Endothelial cell of umbilical vein (primary cell): Measurements from ENCODE around the gene BICRA. TPM values are rescaled to one million over a fixed set of nuclear protein-coding genes. Genes with fewer than 3 reads are reported as not detected.
A peak's percentile ranks its signal among the peaks of the same experiment; 100 is the strongest.

Source experiments
- BruUV-seq: library from RNA; stranded (reverse); fragments of 400-500 nt; replicated peaks from 2 replicates; lab custom pipeline; 2021; lab: Mats Ljungman, UMichigan
- CTCF ChIA-PET: fragments of 300-600, 350-600 bp; sonication (Branson Sonifier 250); formaldehyde crosslinking; loops from one replicate; lab custom pipeline; 2021; ENCODE audit warnings: antibody characterized with exemption, inconsistent platforms; lab: Charles Lee
- POLR2A ChIA-PET: fragments of 300-600, 350-600 bp; sonication (Branson Sonifier 250); formaldehyde crosslinking; loops from one replicate; lab custom pipeline; 2021; ENCODE audit warnings: antibody characterized with exemption, inconsistent platforms; lab: Charles Lee
- DNase-seq: peaks from one replicate; pipeline ENCODE4 v3.0.0-alpha.2; 2011; ENCODE audit warnings: low read depth, low spot score
- FAIRE-seq: peaks from 2 replicates; lab custom pipeline; 2011; peaks lifted over from hg19 to GRCh38; lab: Jason Lieb, UNC
- H2AFZ ChIP-seq: 2 replicates; pipeline ENCODE4 v1.6.0; 2012; ENCODE audit warnings: low read depth, low read length, control low read depth, inconsistent platforms
- H3K27ac ChIP-seq: 2 replicates; pipeline ENCODE4 v1.5.1; 2011; ENCODE audit warnings: low read depth, mild to moderate bottlenecking, control low read depth, low read length, moderate library complexity; ENCODE audit not compliant: insufficient read depth
- H3K27me3 ChIP-seq, 2 experiments: 2 replicates each; pipeline versions ENCODE4 v1.6.0 to v1.6.1; 2011; ENCODE audit warnings: low read length in 2 of 2, mixed read lengths in 1 of 2; ENCODE audit not compliant: control insufficient read depth in 2 of 2, insufficient read depth in 2 of 2
- H3K36me3 ChIP-seq, 2 experiments: 2 replicates in 1 of 2; 3 replicates in 1 of 2; pipeline ENCODE4 v1.5.1; 2011; ENCODE audit warnings: low read length in 2 of 2, mild to moderate bottlenecking in 1 of 2, moderate library complexity in 1 of 2; ENCODE audit not compliant: control insufficient read depth in 2 of 2, insufficient read depth in 2 of 2; ENCODE audit errors: extremely low read depth in 1 of 2
- H3K4me1 ChIP-seq: 3 replicates; pipeline ENCODE4 v1.5.1; 2011; ENCODE audit warnings: mild to moderate bottlenecking, low read length; ENCODE audit not compliant: control insufficient read depth, insufficient read depth; ENCODE audit errors: extremely low read depth
- H3K4me2 ChIP-seq: 2 replicates; pipeline ENCODE4 v1.6.1; 2011; ENCODE audit warnings: low read length, control low read depth, mixed read lengths; ENCODE audit not compliant: insufficient read depth
- H3K4me3 ChIP-seq, 3 experiments: fragments of 200-600 bp in 1 of 3; sonication (generic), shearing (Covaris generic) in 1 of 3; replicated peaks in 1 of 3; 2 replicates each; pipeline ENCODE4 v1.5.1; 2011 to 2016; ENCODE audit warnings: control low read depth in 3 of 3, low read length in 3 of 3, mild to moderate bottlenecking in 2 of 3, inconsistent platforms in 1 of 3, low read depth in 1 of 3, moderate library complexity in 1 of 3; ENCODE audit not compliant: insufficient read depth in 1 of 3
- H3K79me2 ChIP-seq: 2 replicates; pipeline ENCODE4 v1.6.0; 2012; ENCODE audit warnings: low read length, inconsistent platforms; ENCODE audit not compliant: control insufficient read depth, insufficient read depth
- H3K9ac ChIP-seq: replicated peaks from 2 replicates; pipeline ENCODE3; 2011; ENCODE audit warnings: low read length, control low read depth; ENCODE audit not compliant: insufficient read depth; ENCODE audit errors: extremely low read depth
- H3K9me1 ChIP-seq: replicated peaks from 3 replicates; pipeline ENCODE4 v1.6.0; 2011; ENCODE audit warnings: mild to moderate bottlenecking, low read length; ENCODE audit not compliant: control insufficient read depth, insufficient read depth; ENCODE audit errors: extremely low read depth
- H3K9me3 ChIP-seq: replicated peaks from 2 replicates; pipeline ENCODE4 v1.5.1; 2012; ENCODE audit warnings: low read length, inconsistent platforms; ENCODE audit not compliant: control insufficient read depth, insufficient read depth
- H4K20me1 ChIP-seq: replicated peaks from 2 replicates; pipeline ENCODE3; 2011; ENCODE audit warnings: mild to moderate bottlenecking, low read length; ENCODE audit not compliant: control insufficient read depth, insufficient read depth; ENCODE audit errors: extremely low read depth
- EZH2 ChIP-seq: IDR thresholded peaks from 2 replicates; pipeline ENCODE4 v1.6.1; 2012; ENCODE audit warnings: borderline replicate concordance, low read depth, mild to moderate bottlenecking, moderate library complexity, low read length, inconsistent platforms; ENCODE audit not compliant: severe bottlenecking
- FOS ChIP-seq: IDR thresholded peaks from 2 replicates; pipeline ENCODE4 v1.6.1; 2011; ENCODE audit warnings: mild to moderate bottlenecking, low read length, moderate library complexity, borderline replicate concordance; ENCODE audit not compliant: insufficient read depth
- GATA2 ChIP-seq: IDR thresholded peaks from 2 replicates; pipeline ENCODE4 v1.7.0; 2011; ENCODE audit warnings: low read depth, mild to moderate bottlenecking, moderate library complexity, mixed read lengths, low read length; ENCODE audit not compliant: insufficient read length, insufficient read depth
- JUN ChIP-seq: IDR thresholded peaks from 2 replicates; pipeline ENCODE4 v1.6.1; 2011; ENCODE audit warnings: borderline replicate concordance, low read depth; ENCODE audit not compliant: insufficient read length, insufficient read depth
- MYC ChIP-seq: IDR thresholded peaks from one replicate; pipeline ENCODE4 v1.6.1; 2011; ENCODE audit warnings: mild to moderate bottlenecking, low read depth, low read length
- POLR2A ChIP-seq: IDR thresholded peaks from 2 replicates; pipeline ENCODE4 v1.6.1; 2012; ENCODE audit warnings: low read depth, mild to moderate bottlenecking, control low read depth, low read length
- POLR2AphosphoS5 ChIP-seq: IDR thresholded peaks from 2 replicates; pipeline ENCODE4 v1.6.1; 2012; ENCODE audit warnings: low read depth, mild to moderate bottlenecking, control low read depth, low read length, moderate library complexity; ENCODE audit not compliant: insufficient read depth
- dilution Hi-C: fragments of 300-500 bp; cut with MboI; formaldehyde crosslinking; loops from one replicate; pipeline ENCODE4 v1.15.0; 2019; ENCODE audit warnings: low sequenced_read_pairs; ENCODE audit not compliant: extremely low pct_ligation_motif_present
- intact Hi-C: fragments of 100-400 bp; cut with micrococcal nuclease; formaldehyde crosslinking; loops from one replicate; pipeline ENCODE4 v1.10.0; 2022
- polyA plus RNA-seq, 4 experiments: library from polyadenylated mRNA; depleted of rRNA in 3 of 4; stranded (reverse) in 3 of 4; unstranded in 1 of 4; fragments of >200 nt; gene quantifications; 2 replicates each; pipeline versions ENCODE4 v1.2.1 to v1.2.3, GENCODE V29; 2011 to 2012; ENCODE audit warnings: missing spikeins in 1 of 4
- total RNA-seq: library from RNA; stranded (reverse); gene quantifications from 2 replicates; pipeline ENCODE4 v1.2.3, GENCODE V29; 2021
- TF ChIP-seq, protein P1 (sequence below), 2 donors: IDR thresholded peaks; 1 replicate in 1 of 2; 2 replicates in 1 of 2; pipeline ENCODE4 v1.5.1; 2011; ENCODE audit warnings: low read length in 2 of 2, mild to moderate bottlenecking in 2 of 2, moderate library complexity in 2 of 2, control low read depth in 1 of 2, inconsistent platforms in 1 of 2, low read depth in 1 of 2; ENCODE audit not compliant: insufficient read depth in 1 of 2; ENCODE audit errors: extremely low read depth in 1 of 2
- TF ChIP-seq, protein P2 (sequence below): IDR thresholded peaks from 2 replicates; pipeline ENCODE4 v1.6.1; 2011; ENCODE audit not compliant: insufficient read depth, insufficient read length

BICRA gene
- total and polyA plus RNA-seq, 2 donors (not counting 3 experiments of a cell fraction or from before 2014, with no cell fraction given) = 3.8 to 20.5 TPM

DNA sequence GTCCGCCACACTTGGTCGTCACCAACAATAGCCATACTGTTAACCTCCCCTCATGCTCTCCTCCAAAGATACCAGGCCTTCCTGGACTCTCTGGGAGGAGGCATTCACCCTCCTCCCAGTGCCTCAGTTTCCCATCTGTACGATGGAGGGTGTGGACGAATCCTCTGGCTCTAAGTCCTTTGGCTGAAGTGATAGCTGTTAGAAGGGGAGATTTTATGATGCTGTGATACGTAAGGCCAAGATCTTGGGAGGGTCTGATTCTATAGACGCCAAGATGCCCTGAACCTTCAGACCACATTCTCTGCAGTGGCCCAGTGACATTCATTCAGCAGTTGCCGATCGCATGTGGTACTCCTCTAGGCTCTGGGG, 121.6 kb downstream of the BICRA start:
- no TSS peak for BruUV-seq
- Histone ChIP-seq H2AFZ (no peak overlapping the region), H3K27me3 (no peaks in the 10 kb centered on the region), H3K4me1 (peaks cover 23% of the 10 kb centered on the region), H3K4me2 (no peak overlapping the region), H3K79me2 (peaks cover 13% of the 10 kb centered on the region), H3K4me3 (no peak overlapping the region), H3K36me3 (peaks cover 12 to 24% of the 10 kb centered on the region in 2 experiments), H3K9me3 (no peaks in the 10 kb centered on the region), H3K27ac (peak overlapping the region; percentile 50), H4K20me1 (no peaks in the 10 kb centered on the region), H3K9me1 (no peaks in the 10 kb centered on the region), H3K9ac (no peak overlapping the region)
- CTCF ChIA-PET = interaction anchor here (1.4 to 4.2 kb wide), 3 partner anchors 13 to 24 kb away, joined by 5 to 47 read pairs (median 5); partner anchors contain the start of gene EHD2
- intact Hi-C loops (loop anchor here (1.0 kb wide), 1 partner anchor 17 kb away; the partner anchor contains the start of gene EHD2), dilution Hi-C loops (no loop called here)
- DNase-seq (no peak), FAIRE-seq (no peak)
- TF ChIP-seq FOS = no peak
- TF ChIP-seq, protein P1, sequence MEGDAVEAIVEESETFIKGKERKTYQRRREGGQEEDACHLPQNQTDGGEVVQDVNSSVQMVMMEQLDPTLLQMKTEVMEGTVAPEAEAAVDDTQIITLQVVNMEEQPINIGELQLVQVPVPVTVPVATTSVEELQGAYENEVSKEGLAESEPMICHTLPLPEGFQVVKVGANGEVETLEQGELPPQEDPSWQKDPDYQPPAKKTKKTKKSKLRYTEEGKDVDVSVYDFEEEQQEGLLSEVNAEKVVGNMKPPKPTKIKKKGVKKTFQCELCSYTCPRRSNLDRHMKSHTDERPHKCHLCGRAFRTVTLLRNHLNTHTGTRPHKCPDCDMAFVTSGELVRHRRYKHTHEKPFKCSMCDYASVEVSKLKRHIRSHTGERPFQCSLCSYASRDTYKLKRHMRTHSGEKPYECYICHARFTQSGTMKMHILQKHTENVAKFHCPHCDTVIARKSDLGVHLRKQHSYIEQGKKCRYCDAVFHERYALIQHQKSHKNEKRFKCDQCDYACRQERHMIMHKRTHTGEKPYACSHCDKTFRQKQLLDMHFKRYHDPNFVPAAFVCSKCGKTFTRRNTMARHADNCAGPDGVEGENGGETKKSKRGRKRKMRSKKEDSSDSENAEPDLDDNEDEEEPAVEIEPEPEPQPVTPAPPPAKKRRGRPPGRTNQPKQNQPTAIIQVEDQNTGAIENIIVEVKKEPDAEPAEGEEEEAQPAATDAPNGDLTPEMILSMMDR (IDR thresholded peaks at IDR 0.05; ENCODE audit: extremely low read depth in 1 of 2, insufficient read depth in 1 of 2, low read depth in 1 of 2, low read length in 2 of 2) = no peak
- no peak for TF ChIP-seq MYC
- no peak for TF ChIP-seq GATA2
- POLR2A ChIA-PET = interaction anchor here (1.4 to 1.6 kb wide), 2 partner anchors 11 to 17 kb away, joined by 3 to 4 read pairs; no protein-coding TSS in a partner anchor

DNA sequence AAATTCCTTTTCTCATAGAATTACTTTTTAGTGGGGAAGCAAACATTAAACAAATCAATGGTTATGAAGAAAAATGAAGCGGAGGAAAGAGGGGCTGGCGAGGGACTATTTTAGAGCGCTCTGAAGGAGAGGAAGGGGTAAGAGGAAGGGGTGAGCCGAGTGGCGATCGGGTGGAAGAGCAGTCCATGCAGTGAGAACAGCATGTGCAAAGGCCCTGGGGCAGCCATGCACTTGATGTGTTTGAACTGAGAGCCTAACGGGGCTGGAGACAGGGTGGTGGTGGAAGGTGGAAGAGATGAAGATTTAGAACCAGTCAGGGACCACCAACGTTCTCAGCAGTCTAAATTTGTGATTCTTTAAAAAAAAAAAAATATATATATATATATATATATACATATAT, 122.0 kb downstream of the BICRA start:
- no peaks in the 10 kb centered on the region for H3K27me3 ChIP-seq
- DNase-seq (no peak), FAIRE-seq (no peak)
- peaks cover 23% of the 10 kb centered on the region for H3K4me1 ChIP-seq
- dilution Hi-C loops (no loop called here), intact Hi-C loops (loop anchor here (1.0 kb wide), 1 partner anchor 18 kb away; the partner anchor contains the start of gene EHD2)
- no peak overlapping the region for H3K4me2 ChIP-seq
- no peak overlapping the region for H2AFZ ChIP-seq
- H3K79me2 ChIP-seq = peaks cover 10% of the 10 kb centered on the region
- no TSS peak for BruUV-seq
- H3K9me3 ChIP-seq = no peaks in the 10 kb centered on the region
- no peak overlapping the region for H3K27ac ChIP-seq
- H3K36me3 ChIP-seq = peaks cover 8 to 22% of the 10 kb centered on the region in 2 experiments
- CTCF ChIA-PET = interaction anchor here (1.6 to 1.8 kb wide), 2 partner anchors 12 to 18 kb away, joined by 5 read pairs; partner anchors contain the start of gene EHD2
- TF ChIP-seq, protein P1 (IDR thresholded peaks at IDR 0.05; ENCODE audit: extremely low read depth in 1 of 2, insufficient read depth in 1 of 2, low read depth in 1 of 2, low read length in 2 of 2) = no peak
- TF ChIP-seq MYC (no peak), FOS (no peak), GATA2 (no peak), EZH2 (no peak), JUN (no peak), POLR2AphosphoS5 (no peak), POLR2A (no peak)
- TF ChIP-seq, protein P2, sequence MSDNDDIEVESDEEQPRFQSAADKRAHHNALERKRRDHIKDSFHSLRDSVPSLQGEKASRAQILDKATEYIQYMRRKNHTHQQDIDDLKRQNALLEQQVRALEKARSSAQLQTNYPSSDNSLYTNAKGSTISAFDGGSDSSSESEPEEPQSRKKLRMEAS = no peak
- POLR2A ChIA-PET = interaction anchor here (0.6 to 0.7 kb wide), 2 partner anchors 16 to 17 kb away, joined by 3 read pairs; no protein-coding TSS in a partner anchor
- H4K20me1 ChIP-seq = no peaks in the 10 kb centered on the region
- H3K9me1 ChIP-seq = no peaks in the 10 kb centered on the region
- H3K4me3 ChIP-seq = no peak overlapping the region
- H3K9ac ChIP-seq = no peak overlapping the region
